ENCODE results near the gene MAL.

The MAL gene

DNA sequence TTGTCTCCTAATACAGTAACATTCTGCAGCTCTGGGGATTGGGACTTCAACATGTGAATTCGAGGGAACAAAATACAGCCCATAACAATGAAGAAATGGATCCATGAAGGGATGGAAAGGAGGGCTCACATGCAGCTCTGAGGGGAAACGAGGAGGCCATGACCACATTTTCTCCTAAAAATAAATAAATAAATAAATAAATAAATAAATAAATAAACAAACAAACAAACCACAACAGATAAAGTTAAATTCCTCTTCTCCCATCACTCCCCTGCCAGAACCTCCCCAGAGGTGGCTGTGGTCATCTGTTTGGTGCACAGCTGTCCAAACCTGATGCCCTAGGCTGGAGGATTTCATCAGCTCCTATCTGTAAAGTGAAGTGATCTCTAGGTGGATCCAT, 42.7 kb downstream of the MAL start:
- TF ChIP-seq, protein P1, sequence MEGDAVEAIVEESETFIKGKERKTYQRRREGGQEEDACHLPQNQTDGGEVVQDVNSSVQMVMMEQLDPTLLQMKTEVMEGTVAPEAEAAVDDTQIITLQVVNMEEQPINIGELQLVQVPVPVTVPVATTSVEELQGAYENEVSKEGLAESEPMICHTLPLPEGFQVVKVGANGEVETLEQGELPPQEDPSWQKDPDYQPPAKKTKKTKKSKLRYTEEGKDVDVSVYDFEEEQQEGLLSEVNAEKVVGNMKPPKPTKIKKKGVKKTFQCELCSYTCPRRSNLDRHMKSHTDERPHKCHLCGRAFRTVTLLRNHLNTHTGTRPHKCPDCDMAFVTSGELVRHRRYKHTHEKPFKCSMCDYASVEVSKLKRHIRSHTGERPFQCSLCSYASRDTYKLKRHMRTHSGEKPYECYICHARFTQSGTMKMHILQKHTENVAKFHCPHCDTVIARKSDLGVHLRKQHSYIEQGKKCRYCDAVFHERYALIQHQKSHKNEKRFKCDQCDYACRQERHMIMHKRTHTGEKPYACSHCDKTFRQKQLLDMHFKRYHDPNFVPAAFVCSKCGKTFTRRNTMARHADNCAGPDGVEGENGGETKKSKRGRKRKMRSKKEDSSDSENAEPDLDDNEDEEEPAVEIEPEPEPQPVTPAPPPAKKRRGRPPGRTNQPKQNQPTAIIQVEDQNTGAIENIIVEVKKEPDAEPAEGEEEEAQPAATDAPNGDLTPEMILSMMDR (IDR thresholded peaks at IDR 0.05; ENCODE audit: borderline replicate concordance, insufficient read depth, low read depth, low read length): no peak
- H3K4me3 ChIP-seq (ENCODE audit: low read depth, low read length): no peak overlapping the region

DNA sequence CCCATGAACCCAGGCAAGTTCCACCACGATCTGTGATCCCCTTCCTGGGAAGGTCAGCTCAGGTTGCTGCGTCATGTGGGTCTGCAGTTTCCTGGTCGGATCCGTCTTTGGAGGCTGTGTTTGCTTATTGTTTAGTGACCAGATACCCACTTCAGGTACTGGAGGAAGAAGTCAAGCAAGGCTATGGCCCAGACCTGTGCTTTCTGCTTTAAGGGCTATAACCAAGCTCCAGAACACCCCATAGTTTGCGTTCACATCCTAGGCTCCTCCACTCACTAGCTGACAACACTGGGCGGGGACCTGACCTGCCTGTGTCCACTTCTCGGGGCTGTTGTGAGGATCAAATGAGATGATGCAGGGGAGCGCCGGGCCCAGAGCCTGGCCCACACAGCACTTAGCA, 44.0 kb downstream of the MAL start:
- TF ChIP-seq, protein P1 (IDR thresholded peaks at IDR 0.05; ENCODE audit: borderline replicate concordance, insufficient read depth, low read depth, low read length): no peak
- H3K4me3 ChIP-seq (ENCODE audit: low read depth, low read length): no peak overlapping the region

DNA sequence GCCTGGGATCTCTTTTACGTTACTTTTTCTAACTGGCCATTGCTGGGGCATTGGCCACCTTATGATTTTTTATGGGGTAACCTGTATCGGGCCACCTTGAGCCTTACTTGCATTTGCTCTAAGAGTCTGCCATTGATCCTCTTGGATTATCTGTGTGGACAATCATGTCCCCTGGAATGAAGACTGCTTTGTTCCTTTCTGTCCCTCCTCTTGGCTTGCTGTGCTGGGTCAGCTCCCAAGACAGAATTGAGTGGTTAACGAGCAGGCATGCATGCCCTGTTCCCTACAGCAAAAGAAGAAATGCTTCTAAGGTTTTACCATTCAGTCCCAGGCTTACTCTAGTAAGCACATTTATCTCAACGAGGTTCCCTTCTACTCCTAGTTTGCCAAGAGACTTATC, 46.3 kb downstream of the MAL start:
- no peak overlapping the region for H3K4me3 ChIP-seq (ENCODE audit: low read depth, low read length)
- TF ChIP-seq, protein P1 (IDR thresholded peaks at IDR 0.05; ENCODE audit: borderline replicate concordance, insufficient read depth, low read depth, low read length): no peak

DNA sequence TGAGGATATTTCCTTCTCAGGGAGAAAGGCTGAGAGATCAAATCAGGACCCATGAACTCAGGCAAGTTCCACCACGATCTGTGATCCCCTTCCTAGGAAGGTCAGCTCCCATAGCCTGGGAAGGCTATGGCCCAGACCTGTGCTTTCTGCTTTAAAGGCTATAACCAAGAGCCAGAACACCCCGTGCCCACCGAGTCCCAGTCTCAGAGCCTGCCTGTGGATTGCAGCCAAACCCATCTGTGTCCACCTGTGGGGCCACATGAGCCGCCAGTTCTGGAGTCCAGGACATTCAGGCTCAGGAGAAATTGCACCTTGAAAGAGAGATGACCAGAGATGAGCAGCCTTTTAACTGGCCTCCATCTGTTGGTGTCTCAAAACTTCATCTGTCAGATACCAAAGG, 46.9 kb downstream of the MAL start:
- TF ChIP-seq, protein P1 (IDR thresholded peaks at IDR 0.05; ENCODE audit: borderline replicate concordance, insufficient read depth, low read depth, low read length): no peak
- H3K4me3 ChIP-seq (ENCODE audit: low read depth, low read length): no peak overlapping the region

DNA sequence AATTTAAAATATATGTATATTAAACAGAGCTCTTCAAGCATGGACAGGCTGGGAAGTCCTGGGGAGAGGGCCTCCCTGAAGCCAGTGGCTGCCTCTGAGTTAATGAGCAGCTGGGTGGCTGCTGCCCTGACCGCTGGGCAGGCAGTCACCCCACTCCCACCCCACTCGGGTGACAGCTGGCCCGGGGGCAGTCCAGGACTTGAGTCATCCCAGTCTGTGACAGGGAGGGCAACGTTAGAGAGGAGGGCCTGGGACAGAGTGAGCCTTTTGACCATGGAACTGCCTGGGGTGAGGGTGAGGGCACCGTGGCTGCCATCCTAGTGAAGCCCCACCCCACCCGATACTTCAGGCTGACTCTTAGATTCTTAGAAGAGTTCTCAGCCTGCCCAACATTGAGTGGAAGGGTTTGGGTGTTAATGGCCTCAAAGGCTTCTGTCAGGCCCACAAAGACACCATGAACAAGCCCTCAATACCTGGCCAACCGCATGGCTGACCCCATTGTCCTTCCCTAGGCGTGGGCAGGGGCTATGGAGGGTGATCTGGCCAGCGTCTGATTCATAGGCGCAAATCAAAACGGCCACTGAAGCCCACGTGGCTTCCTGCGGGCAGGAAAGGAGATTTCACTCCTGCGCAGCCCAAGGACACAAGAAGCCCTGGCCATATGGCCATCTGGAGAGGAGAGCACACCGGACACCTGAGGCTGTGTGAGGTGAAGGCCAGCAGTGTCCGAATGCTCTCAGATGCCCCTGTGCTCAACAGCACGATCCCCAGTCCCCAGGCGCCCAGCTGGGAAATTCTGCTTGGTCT, 48.6 kb downstream of the MAL start:
- H3K4me3 ChIP-seq (ENCODE audit: low read depth, low read length): no peak overlapping the region
- TF ChIP-seq, protein P1 (IDR thresholded peaks at IDR 0.05; ENCODE audit: borderline replicate concordance, insufficient read depth, low read depth, low read length): no peak

DNA sequence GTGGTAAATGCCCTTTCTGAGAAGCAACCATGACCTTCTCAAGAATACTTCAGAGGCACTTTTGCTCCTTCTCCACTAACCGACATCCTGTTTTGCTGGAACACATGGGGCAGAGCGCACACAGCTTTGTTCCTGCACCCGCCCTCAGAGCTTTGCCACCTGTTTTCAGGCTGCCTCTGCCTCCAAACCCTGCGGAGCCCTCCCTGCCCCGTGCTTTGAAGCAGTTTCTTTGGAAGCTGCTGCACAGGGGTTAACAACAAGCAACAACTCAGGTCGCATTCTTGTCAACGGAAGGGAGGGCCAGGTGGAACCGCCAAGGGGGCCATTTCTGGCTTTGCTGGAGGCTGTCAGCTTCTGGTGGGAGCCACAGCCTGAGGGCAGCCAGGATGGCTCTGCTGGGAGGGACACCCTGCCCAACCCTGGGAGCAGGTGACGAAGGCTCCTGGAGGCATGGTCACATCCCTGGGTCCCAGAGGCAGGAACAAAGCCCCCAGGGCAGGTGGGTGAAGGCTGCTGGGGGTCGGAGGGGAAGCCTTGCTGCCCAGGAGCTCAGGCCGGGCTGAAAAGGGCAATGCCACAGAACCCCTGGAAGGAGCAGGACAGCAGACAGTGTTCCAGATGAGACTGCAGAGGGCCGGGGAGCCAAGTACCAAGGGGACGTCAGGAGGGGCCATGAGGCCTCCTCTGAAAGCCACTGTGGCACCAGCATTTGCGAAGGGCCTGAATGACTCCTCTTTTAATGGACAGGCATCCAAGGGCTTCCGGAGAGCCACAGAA, 49.3 kb downstream of the MAL start:
- no peak overlapping the region for H3K4me3 ChIP-seq (ENCODE audit: low read depth, low read length)
- TF ChIP-seq, protein P1 (IDR thresholded peaks at IDR 0.05; ENCODE audit: borderline replicate concordance, insufficient read depth, low read depth, low read length): no peak

Data from GM12875 (cell line).